ENCODE data around the gene UBAC2.

UBAC2 gene

DNA sequence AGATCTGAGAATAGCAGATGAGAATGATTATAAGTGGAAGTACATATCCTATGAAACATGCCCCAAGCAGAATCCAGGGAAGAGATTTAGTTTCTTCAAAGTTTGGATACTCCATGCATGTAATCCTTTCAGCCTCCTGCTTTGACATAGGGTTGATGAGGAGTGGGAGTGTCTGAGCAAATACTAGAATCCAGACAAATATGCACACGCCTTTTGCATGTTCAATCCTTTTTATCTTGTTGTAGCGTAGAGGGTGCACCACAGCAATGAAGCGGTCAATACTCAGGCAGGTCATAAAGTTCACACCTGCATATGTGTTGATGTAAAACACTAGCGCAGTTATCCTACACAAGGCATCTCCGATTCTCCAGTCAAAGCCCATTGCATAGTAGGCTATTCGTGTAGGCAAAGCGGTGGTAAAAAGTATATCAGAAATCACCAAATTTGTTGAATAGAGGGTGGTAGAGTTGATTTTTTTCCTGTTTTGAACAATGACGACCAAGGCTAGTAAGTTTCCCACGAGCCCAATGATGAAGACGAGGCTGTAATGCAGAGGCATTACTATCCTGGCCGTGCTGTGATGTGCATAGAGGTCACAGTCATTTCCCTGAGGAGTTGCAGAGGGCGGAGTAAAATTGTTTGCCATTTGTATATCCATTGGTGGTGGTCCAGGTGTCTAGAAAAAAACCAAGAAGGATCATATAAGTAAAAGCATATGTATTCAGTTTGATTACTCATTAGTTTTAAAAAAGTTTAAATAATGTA lies 95.0 kb downstream of the UBAC2 start:
- no peak for DNase-seq (ENCODE audit: low read depth in 3 of 3)

DNA sequence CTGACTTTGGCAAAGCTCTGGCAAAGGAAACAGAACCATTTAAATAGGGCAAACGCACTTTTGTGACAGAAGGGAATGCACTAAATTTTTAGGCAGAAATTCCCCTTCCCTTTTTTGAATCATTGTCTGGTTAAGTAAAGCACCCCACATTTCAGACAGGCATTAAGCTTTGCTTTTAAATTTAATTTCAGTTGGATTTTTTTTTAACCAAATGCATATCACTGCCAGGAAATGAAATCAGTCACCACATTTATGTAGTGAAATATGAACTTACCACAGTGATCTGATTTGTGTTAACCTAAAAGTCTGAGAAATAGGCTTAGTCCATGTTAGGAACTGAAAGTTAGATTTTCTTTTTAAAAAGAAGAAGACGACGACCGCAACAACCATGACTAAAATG lies 95.7 kb downstream of the UBAC2 start:
- DNase-seq (ENCODE audit: low read depth in 3 of 3) = no peak

DNA sequence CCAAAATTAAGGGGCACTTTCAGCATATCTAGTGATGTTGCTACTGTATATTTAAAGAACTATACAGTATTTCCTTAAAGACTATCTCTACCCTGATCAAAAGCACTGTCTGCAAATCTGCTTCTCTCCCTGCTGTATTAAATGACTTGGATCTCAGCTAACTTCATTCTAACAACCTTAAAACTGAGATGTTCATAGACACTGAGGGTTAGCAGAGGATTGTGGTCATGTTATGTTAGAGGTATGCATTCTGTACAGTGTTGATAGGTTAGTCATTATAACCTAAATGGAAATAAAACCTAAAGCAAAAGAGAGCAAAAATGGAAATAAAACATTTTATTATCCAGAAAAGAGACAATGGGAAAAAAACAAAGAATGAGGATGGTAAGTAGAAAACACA lies 96.7 kb downstream of the UBAC2 start:
- DNase-seq (ENCODE audit: low read depth in 3 of 3) = no peak

DNA sequence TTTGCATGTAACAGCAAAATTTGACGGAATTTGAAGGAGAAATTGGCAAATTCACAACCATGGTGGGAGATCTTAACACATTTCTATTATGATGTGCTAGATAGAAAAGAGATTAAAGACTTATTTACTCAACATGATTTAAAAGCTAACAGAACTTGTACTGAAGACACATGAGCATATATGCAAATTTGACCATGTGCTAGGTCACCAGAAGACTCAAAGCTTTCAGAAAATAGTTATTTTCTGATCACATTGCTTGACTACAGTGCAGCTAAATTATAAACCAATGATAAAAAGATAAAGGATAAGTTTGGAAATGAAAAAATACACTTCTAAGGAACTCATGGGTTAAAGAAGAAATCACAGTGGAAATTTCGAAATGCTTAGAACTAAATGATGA lies 97.4 kb downstream of the UBAC2 start:
- no peak for DNase-seq (ENCODE audit: low read depth in 3 of 3)

DNA sequence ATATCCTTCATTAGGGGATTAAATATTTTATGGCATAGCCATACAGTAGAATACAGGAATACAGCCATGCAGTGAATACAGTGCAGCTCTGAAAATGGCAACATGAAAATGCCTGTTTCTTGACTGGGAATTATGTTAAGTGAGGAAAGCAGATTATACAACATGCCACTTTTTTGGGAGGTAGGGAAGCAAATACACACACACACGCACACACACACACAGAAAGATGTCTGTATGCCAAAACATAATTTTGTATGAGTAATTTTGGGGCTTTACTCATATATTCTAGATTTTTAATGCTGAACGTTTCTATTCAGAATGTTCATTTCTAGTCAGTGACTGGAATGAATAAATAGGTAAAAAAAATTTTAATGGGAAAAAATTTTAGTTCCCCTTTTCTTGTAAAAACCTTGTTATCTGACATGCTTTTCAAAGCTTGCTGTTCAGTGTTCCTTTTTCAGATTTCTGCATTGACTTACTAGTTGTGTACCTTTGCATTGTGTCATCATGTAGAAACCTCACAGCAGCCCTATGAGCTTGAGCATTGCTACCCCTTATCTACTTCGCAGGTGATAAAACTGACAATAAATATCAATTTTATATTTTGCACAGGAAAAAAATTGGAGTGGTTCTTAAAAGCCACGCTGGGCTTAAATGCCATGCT lies 98.7 kb downstream of the UBAC2 start:
- DNase-seq (ENCODE audit: low read depth in 3 of 3) = no peak

DNA sequence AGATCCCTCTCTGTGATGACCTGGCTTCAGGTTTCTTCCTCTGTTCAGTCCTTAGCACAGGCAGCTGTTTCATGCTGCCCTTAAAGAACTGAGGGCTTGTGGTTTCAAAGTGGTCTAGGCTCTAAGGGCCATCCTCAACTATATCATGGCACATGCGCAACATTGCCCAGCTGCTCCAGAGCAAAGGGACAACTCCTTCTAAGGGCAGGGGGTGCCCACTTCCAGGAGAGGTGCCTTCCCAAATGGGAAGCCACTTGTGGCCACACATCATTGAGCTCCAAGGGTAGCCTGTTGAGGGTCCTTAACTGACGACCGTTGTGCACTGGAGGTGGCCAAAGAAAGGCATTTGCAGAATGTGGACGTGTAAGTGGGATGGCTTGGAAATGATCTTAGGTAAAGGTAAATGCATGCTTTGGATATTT lies 99.3 kb downstream of the UBAC2 start:
- no peak for DNase-seq (ENCODE audit: low read depth in 3 of 3)

DNA sequence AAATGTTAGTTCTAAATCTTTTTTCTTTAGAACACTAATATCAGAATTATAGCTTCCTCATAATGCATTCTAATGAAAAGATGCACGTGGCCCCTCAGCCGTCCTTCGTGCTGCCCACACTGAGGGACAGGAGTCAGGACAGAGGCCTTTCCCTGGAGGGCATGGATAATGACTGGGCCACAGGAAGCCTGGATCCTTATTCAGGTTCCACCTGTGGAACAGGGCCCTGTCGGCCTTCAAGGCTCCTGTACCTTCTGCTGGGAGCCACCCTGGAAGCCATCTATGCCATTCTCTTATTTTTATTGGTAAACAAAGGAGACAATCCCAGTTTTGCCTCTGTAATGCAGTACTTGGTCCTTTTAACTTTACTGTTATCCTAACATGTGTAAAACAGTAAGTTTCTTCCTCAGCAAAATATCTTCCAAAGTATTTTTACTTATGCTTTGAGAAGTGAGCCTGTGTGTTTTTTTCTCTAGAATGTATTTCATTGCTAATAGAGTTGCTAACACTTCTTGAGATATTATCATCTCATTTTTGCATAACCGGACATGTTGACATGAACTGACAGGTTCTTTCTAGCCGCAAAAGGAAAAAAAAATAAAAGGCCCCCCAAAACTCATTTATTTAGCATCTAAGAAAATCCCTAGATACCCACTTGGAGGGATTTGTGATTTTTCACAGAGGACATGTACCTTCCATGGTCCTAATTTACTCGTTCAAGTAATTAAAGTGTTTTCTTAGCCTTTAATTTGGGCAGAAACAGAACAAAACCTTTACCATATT lies 100.6 kb downstream of the UBAC2 start:
- DNase-seq (ENCODE audit: low read depth in 3 of 3) = no peak

DNA sequence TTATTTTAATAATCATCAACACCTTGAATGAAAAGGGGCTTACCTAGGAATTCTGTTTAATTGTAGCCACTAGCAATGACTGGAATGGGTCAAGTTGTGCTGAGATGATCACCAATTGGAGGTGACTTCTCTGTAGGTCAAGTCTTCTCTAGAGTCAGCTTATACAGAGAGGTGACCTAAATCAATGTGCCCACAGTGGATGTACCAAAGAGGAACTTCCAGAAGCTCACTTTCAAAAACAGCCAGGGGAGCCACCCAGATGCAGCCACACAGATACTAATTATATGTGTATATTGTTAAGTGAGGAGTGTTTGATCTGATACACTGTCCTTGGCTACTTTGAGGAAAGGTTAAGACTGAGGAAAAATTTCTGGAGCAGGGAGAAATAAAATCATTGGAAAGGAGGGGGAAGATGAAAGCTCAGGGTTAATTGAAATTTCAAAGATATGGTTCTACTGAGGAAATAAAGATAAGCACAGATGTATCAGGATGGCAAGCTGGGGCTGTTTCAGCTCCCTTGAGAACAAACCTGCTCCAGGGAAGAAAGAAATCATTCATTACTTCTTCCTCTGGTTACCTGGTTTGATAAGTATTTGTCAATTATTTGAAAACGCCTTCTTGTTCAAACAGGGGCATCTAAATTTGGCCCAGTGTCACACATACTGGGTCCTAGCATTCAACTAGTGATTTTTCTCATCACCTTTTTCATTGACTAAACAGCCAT lies 101.4 kb downstream of the UBAC2 start:
- no peak for DNase-seq (ENCODE audit: low read depth in 3 of 3)

DNA sequence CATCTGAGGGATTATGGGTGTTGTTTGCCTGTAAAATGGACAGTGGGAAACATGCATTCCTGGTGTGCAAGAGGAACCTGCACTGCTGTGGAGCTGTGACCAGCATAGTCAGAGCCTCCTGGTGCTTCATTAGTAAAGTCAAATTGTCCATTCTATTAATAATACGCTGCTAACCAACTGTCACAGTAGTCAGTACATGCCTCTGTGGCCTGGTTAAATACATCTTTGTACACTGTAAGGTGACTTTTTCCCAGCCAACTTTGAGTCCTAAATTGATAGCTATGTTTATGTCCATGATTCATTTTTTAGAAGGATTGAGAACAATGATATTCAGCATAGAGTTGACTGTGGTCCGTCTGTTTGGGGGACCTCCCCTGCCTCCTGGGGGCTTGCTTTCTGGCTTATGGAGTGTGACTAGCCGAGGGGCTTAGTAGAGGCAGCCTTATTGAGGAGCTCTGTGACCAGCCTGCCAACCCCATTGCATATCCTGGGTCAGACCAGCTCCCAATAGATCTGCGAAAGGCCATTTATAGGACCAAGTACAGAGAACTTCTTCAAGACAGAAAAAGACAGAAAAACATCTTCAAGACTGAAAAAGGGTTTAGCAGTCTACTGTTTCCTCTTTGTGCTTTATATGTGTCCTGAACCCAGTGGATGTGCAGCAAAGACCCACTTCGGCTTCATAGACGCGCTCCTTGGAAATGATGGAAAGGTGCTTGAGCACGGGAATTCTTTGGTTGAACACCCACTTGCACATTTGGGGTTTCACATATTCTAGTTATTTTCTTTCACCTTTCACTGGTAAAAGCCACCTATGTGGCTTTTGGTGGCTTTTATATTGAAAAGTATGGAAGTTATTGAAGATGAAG lies 102.2 kb downstream of the UBAC2 start:
- no peak for DNase-seq (ENCODE audit: low read depth in 3 of 3)

DNA sequence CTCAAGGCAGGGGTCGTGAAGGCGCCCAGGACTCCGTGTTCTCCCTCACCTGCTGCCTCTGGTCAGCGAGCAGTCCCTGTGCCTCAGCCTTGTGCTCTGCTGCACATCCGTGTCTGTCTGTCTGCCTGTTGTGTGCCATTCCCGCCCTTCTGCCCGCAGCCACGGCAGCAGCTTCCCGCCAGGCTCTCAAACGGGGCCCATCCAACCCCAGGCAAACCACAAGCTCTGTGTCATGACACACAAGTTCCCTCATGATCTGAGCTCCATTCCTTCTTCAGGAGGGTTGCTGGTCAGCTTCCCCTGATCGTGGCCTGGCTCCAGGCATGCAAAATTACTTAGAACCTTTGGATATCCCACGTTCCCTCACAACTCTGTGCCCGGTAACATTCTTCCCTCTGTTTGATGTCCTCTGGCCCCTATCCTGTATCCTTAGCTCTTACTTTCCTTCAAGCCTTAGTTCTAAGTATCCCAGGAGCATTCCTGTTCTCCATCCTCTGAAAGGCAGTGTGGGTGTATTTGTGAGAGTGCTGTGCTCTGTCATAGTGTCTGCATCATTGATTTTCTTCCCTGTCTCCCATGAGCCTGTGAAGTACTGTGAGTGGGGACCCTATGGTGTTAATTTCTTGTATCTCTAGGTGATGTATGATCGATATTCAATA lies 103.3 kb downstream of the UBAC2 start:
- no peak for DNase-seq (ENCODE audit: low read depth in 3 of 3)

DNA sequence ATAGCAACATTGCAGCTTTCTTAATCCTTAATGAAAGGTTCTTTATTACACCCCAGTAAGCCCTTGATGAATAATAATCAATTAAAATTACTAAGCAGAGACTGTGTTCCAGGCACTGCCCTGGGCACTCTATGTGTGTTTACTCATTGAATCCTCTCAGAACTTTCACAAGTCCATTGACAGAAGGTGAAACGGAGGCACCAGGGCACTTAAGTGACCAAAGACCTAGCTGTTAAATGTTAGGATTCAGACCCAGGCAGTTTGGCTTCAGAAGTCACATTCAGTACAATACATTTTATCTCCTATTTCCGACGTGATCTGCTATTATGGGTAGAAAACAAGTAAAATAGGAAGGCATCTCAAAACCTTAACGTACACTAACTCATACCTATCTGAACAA lies 103.9 kb downstream of the UBAC2 start:
- DNase-seq (ENCODE audit: low read depth in 3 of 3) = no peak

DNA sequence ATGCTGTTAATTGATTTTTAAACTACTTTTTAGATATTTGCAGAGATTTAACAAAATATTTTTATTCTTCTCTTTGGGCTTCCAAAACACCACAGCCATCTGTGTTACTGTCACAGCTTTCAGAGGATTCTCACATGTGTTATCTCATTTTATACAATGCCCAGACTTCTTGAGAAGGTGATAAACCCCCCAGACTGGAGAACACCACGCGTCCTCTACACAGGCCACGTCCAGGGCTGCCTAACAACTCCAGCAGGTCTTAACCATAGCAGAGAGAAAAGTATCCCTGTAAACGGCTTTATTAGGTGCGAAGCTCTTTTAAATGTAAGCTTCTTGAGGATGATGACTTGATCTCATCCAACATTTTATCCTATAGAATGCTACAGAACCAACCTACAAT lies 104.5 kb downstream of the UBAC2 start:
- DNase-seq (ENCODE audit: low read depth in 3 of 3) = no peak

DNA sequence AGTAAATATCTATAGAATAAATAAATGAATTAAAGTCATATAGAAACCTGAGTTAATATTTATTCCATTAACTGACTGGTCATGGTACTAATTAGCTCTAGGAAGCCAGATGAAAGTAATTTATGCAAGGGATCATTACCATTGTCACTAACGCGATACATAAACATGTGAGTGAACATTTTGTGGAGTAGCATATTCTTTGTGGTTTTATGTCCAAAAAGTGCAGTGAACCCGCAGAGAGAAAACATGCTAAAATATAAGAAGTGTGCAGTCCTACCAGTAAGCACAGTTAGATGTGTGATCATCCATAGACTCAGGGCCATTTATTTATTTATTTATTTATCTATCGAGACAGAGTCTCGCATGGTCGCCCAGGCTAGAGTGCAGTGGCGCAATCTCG lies 104.9 kb downstream of the UBAC2 start:
- DNase-seq (ENCODE audit: low read depth in 3 of 3) = no peak

DNA sequence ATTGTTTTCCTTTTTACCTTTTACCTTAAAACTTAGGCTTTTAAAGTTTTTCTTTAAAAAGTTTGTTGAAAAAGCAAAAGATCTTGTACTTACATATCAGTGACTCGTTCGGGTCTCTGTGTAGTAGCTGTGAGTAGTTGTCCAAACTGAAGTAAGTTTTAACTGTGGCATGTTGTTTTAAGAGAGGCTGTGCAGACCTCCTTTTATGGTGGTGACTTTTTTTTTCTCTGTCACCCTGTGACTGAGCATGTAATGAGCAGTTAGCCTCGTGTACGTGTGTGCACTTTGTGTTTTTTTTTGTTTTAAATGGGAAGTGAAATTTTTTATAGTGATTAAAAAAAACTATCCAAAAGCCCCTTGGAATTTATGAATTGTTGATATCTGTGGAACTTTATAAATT lies 106.6 kb downstream of the UBAC2 start, which contains the start of gene GPR183:
Gene GPR183, minus strand, starts transcription at position 153 of the 400 bp plus-strand sequence. CDS start 11,254 bp downstream, outside the sequence.
- DNase-seq (ENCODE audit: low read depth in 3 of 3) = no peak

DNA sequence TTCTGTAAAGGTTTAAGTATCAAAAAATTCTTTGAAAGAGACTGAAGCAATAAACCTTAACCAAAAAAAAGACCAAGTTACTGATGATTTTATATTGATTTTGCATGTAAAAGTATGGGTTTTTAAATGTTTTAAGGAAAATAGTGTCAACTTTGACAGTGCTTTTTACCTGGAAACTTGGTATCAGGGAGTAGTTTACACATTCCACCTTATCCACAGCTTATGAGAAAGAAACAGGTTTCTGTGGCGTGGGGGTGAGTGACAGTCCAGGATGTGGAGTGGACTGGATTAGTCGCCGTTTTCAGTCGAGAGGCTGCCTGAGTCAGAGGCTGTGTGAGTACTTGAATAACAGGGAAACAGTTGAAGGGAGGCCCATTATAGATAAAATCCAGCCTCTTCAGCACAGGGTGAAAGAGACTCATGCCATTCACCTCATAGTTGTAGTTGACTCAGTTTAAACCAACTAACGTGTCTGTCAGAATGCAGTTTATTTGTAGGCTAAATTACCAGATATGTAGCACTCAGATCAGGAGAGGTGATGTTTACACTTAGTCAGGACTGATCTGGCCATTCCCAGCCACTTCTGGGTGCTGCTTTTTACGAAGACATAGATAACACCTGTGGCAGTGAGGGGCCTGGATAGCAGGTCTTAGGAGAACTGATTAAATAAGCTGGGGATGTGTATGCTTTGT lies 107.1 kb downstream of the UBAC2 start:
- DNase-seq (ENCODE audit: low read depth in 3 of 3) = peak in 1 of 3 experiments; percentile 53

DNA sequence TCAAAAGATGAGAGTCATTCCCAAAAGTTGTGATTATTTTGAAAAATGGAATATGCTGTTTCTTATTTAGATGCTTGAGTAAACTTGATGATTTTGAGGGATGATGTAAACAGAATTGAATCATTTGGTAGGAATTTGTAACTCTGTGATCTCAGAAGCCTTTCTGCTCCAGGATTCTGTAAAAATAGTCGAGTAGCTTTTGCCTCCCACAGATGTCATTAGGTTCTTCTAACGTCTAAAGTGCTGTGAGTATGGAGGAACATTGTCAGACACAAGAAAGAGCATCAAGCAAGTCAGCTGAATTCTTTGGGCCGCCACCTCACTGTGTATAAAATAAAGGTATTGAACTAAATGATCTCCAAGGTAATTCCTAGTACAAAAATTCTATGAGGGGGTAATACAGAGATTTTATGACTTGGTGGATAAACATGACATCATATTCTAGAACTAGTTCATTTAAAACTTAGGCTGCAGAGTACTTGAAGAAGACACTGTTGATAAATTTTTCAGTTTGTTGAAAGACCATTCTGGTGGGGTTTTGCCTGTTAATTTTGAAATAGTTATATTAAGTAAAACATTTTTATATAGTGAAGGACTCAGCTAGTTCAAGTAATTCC lies 107.9 kb downstream of the UBAC2 start:
- no peak for DNase-seq (ENCODE audit: low read depth in 3 of 3)

DNA sequence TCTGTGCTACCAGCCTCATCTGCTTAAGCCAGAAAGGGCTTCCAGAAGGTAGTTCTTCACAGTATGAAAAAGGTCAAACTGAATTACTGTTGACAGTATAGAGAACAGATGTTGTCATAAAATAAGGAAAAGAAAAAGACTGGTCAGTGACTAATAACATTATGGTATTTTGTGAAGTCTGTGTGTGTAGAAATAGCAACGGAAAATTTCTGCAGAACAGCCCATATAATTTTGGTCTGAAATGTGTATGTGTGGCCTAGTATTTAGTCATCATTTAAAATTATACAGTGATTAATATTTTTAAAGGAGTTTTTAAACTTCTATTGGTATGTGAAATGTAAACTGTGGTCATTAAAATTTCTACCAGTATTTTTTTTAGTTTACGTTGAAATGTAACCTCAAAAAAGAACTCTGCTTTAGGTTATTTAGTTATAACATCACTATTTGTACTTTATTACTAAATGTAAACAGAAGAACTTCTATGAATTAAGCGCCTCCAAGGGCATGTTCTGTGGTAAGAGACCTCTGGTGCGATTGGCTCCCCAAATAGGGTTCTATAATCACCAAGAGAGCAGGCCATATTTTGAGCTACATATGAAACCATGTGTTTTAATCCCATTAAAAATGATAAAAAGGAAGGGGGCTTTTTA lies 109.9 kb downstream of the UBAC2 start:
- no peak for DNase-seq (ENCODE audit: low read depth in 3 of 3)

DNA sequence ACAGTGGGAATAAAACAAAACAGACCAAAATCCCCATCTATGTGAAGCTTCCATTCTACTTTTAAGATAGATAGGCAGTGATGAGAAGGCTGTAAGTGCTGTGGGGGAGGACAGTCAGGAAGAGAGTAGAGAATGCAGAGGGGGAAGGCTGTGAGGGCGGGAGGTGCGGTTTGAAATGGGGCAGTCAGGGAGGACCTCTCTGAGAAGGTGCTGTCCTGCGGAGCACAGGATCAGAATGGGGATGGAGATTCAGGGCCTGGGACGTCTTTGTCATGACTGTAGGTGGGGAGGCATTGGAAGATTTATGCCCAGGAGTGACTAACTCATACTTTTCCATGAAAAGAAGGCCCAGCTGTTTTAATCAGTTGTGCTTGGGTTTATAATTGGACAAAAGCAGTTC lies 110.5 kb downstream of the UBAC2 start:
- no peak for DNase-seq (ENCODE audit: low read depth in 3 of 3)
